ENCODE measurements around the gene PLEKHJ1. TPM values are rescaled to one million over a fixed set of nuclear protein-coding genes. Genes with fewer than 3 reads are reported as not detected.

PLEKHJ1 gene
- total and polyA plus RNA-seq, 2 of the 13 experiments (the other 11 are each of a cell fraction or from before 2014, with no cell fraction given): 70.5 to 130 TPM

DNA sequence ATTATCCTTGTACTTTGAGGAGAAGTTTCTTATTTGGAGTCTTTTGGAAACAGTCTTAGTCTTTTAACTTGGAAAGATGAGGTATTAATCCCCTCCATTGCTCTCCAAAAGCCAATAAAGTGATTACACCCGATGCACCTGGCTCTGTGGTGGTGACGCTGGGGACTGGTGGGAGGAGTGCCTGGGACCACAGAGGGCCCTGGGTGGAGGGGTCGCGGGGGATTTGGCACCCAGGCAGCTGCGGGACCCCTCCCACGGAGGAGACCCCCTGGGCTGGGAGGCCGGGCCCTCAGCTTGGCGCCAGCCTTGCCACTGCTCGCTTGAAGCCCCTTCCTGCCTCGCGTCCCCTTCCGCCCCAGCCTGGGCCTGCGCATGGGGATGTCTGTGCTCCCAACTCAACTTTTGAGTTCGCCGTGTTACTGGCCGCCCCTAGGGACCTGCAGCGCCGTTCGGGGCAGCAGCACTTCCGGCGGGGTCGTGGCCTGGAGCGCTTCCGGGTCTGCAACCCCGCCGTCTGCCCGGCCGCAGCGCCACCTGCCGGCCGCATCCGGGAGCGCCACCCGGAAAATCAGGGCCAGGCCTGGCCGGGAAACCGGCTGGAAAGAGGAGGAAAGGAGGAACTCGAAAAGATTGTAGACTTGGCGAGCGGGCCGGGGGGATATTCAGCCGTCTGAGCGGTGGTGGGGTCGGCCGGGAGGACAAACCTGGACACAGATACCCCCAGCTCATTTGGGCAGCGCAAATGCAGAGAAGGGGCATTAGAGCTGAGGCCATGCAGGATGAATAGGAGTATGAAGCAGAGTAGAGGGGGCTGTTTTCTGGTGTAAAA is 37.4 kb upstream of the PLEKHJ1 start (continued):
- TF ChIP-seq, protein P1, sequence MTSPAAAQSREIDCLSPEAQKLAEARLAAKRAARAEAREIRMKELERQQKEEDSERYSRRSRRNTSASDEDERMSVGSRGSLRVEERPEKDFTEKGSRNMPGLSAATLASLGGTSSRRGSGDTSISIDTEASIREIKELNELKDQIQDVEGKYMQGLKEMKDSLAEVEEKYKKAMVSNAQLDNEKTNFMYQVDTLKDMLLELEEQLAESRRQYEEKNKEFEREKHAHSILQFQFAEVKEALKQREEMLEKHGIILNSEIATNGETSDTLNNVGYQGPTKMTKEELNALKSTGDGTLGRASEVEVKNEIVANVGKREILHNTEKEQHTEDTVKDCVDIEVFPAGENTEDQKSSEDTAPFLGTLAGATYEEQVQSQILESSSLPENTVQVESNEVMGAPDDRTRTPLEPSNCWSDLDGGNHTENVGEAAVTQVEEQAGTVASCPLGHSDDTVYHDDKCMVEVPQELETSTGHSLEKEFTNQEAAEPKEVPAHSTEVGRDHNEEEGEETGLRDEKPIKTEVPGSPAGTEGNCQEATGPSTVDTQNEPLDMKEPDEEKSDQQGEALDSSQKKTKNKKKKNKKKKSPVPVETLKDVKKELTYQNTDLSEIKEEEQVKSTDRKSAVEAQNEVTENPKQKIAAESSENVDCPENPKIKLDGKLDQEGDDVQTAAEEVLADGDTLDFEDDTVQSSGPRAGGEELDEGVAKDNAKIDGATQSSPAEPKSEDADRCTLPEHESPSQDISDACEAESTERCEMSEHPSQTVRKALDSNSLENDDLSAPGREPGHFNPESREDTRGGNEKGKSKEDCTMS (CRISPR knock-in tag; conservative IDR thresholded peaks at IDR 0.05): no peak
- TF ChIP-seq, protein P2, sequence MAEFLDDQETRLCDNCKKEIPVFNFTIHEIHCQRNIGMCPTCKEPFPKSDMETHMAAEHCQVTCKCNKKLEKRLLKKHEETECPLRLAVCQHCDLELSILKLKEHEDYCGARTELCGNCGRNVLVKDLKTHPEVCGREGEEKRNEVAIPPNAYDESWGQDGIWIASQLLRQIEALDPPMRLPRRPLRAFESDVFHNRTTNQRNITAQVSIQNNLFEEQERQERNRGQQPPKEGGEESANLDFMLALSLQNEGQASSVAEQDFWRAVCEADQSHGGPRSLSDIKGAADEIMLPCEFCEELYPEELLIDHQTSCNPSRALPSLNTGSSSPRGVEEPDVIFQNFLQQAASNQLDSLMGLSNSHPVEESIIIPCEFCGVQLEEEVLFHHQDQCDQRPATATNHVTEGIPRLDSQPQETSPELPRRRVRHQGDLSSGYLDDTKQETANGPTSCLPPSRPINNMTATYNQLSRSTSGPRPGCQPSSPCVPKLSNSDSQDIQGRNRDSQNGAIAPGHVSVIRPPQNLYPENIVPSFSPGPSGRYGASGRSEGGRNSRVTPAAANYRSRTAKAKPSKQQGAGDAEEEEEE (CRISPR knock-in tag; IDR thresholded peaks at IDR 0.05; ENCODE audit: borderline replicate concordance): no peak
- TF ChIP-seq ZC3H13 (CRISPR knock-in tag; IDR thresholded peaks at IDR 0.05) (peak; percentile 96), ZNF30 (CRISPR knock-in tag; IDR thresholded peaks at IDR 0.05) (no peak), ZNF296 (CRISPR knock-in tag; conservative IDR thresholded peaks at IDR 0.05) (0 out of 2 replicates have a peak, but pooled peaks have one; percentile 43), ZSCAN9 (CRISPR knock-in tag; IDR thresholded peaks at IDR 0.05; ENCODE audit: borderline replicate concordance) (peak; percentile 79), SMAD9 (CRISPR knock-in tag; IDR thresholded peaks at IDR 0.05) (no peak), HOXD1 (CRISPR knock-in tag; IDR thresholded peaks at IDR 0.05) (0 out of 2 replicates have a peak, but pooled peaks have one; percentile 34), HNF4G (IDR thresholded peaks at IDR 0.05; ENCODE audit: borderline replicate concordance, low read depth, low read length) (no peak), HNF4G (CRISPR knock-in tag; IDR thresholded peaks at IDR 0.05; ENCODE audit: borderline replicate concordance, low read depth) (no peak), ZNF790 (CRISPR knock-in tag; IDR thresholded peaks at IDR 0.05; ENCODE audit: borderline replicate concordance) (peak; percentile 24; the same call in 1 of the 2 replicates), ZNF317 (CRISPR knock-in tag; IDR thresholded peaks at IDR 0.05) (peak; percentile 73), RFX5 (IDR thresholded peaks at IDR 0.05; ENCODE audit: low read depth, low read length) (0 out of 2 replicates have a peak, but pooled peaks have one; percentile 14), ZMYM4 (CRISPR knock-in tag; IDR thresholded peaks at IDR 0.05) (peak; percentile 66; the same call in 1 of the 2 replicates), EED (CRISPR knock-in tag; IDR thresholded peaks at IDR 0.05) (peak; percentile 70), ZNF530 (CRISPR knock-in tag; IDR thresholded peaks at IDR 0.05; ENCODE audit: low read depth) (no peak)
- TF ChIP-seq, protein P3, sequence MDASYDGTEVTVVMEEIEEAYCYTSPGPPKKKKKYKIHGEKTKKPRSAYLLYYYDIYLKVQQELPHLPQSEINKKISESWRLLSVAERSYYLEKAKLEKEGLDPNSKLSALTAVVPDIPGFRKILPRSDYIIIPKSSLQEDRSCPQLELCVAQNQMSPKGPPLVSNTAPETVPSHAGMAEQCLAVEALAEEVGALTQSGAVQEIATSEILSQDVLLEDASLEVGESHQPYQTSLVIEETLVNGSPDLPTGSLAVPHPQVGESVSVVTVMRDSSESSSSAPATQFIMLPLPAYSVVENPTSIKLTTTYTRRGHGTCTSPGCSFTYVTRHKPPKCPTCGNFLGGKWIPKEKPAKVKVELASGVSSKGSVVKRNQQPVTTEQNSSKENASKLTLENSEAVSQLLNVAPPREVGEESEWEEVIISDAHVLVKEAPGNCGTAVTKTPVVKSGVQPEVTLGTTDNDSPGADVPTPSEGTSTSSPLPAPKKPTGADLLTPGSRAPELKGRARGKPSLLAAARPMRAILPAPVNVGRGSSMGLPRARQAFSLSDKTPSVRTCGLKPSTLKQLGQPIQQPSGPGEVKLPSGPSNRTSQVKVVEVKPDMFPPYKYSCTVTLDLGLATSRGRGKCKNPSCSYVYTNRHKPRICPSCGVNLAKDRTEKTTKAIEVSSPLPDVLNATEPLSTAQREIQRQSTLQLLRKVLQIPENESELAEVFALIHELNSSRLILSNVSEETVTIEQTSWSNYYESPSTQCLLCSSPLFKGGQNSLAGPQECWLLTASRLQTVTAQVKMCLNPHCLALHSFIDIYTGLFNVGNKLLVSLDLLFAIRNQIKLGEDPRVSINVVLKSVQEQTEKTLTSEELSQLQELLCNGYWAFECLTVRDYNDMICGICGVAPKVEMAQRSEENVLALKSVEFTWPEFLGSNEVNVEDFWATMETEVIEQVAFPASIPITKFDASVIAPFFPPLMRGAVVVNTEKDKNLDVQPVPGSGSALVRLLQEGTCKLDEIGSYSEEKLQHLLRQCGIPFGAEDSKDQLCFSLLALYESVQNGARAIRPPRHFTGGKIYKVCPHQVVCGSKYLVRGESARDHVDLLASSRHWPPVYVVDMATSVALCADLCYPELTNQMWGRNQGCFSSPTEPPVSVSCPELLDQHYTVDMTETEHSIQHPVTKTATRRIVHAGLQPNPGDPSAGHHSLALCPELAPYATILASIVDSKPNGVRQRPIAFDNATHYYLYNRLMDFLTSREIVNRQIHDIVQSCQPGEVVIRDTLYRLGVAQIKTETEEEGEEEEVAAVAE (CRISPR knock-in tag; IDR thresholded peaks at IDR 0.05; ENCODE audit: borderline replicate concordance): peak; percentile 28; the same call in 1 of the 2 replicates
- TF ChIP-seq, protein P4, sequence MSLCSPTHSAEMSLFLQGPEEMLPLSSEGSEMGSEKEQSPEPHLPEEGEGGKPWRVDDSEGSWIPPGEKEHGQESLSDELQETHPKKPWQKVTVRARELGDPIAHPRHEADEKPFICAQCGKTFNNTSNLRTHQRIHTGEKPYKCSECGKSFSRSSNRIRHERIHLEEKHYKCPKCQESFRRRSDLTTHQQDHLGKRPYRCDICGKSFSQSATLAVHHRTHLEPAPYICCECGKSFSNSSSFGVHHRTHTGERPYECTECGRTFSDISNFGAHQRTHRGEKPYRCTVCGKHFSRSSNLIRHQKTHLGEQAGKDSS (CRISPR knock-in tag; IDR thresholded peaks at IDR 0.05; ENCODE audit: borderline replicate concordance, low read depth): 0 out of 2 replicates have a peak, but pooled peaks have one; percentile 66
- TF ChIP-seq, protein P5, sequence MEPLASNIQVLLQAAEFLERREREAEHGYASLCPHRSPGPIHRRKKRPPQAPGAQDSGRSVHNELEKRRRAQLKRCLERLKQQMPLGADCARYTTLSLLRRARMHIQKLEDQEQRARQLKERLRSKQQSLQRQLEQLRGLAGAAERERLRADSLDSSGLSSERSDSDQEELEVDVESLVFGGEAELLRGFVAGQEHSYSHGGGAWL (CRISPR knock-in tag; IDR thresholded peaks at IDR 0.05): peak; percentile 52
